ENCODE data around the gene ECI2.
"Not testable (repeated sequence)": the region's sequence is repeated elsewhere in the genome, so short reads cannot be mapped to it uniquely, and the experiment has no call there.

ECI2 gene

GRCh38 chr6:4139272-4139671 is 3.9 kb upstream of the ECI2 start:
- DNase-seq (ENCODE audit: extremely low read depth in 1 of 2, low read depth in 1 of 2) = no peak

- DNase-seq (ENCODE audit: extremely low read depth in 1 of 2, low read depth in 1 of 2) = no peak
Observed at GRCh38 chr6:4138186-4138585, 2.8 kb upstream of the ECI2 start.

- DNase-seq (ENCODE audit: extremely low read depth in 1 of 2, low read depth in 1 of 2) = no peak
Observed at GRCh38 chr6:4136354-4136831, 1.0 kb upstream of the ECI2 start.

GRCh38 chr6:4135665-4136353 is 434 bp upstream of the ECI2 start:
- peak; percentile 82 to 95 for DNase-seq (ENCODE audit: extremely low read depth in 1 of 2, low read depth in 1 of 2)

GRCh38 chr6:4133941-4134838 is 1.2 kb downstream of the ECI2 start:
- no peak for DNase-seq (ENCODE audit: extremely low read depth in 1 of 2, low read depth in 1 of 2)

- no peak for DNase-seq (ENCODE audit: extremely low read depth in 1 of 2, low read depth in 1 of 2)
Observed at GRCh38 chr6:4130357-4130987, 4.9 kb downstream of the ECI2 start.

GRCh38 chr6:4129446-4129845 is 5.9 kb downstream of the ECI2 start:
- DNase-seq (ENCODE audit: extremely low read depth in 1 of 2, low read depth in 1 of 2) = no peak

- no peak for DNase-seq (ENCODE audit: extremely low read depth in 1 of 2, low read depth in 1 of 2)
Observed at GRCh38 chr6:4128748-4129147, 6.6 kb downstream of the ECI2 start.

- DNase-seq (ENCODE audit: extremely low read depth in 1 of 2, low read depth in 1 of 2) = no peak
Observed at GRCh38 chr6:4128072-4128471, 7.3 kb downstream of the ECI2 start.

GRCh38 chr6:4125933-4126864 is 9.2 kb downstream of the ECI2 start:
- no peak for DNase-seq (ENCODE audit: extremely low read depth in 1 of 2, low read depth in 1 of 2)

- DNase-seq (ENCODE audit: extremely low read depth in 1 of 2, low read depth in 1 of 2) = no peak
Observed at GRCh38 chr6:4125500-4125899, 9.9 kb downstream of the ECI2 start.

- DNase-seq (ENCODE audit: extremely low read depth in 1 of 2, low read depth in 1 of 2) = no peak
Observed at GRCh38 chr6:4124351-4124750, 11.0 kb downstream of the ECI2 start.

GRCh38 chr6:4115741-4116140 is 19.6 kb downstream of the ECI2 start:
- DNase-seq (ENCODE audit: extremely low read depth in 1 of 2, low read depth in 1 of 2) = no peak

GRCh38 chr6:4114123-4114522 is 21.3 kb downstream of the ECI2 start:
- DNase-seq (ENCODE audit: extremely low read depth in 1 of 2, low read depth in 1 of 2) = no peak

GRCh38 chr6:4113649-4114048 is 21.7 kb downstream of the ECI2 start:
- no peak for DNase-seq (ENCODE audit: extremely low read depth in 1 of 2, low read depth in 1 of 2)

GRCh38 chr6:4112366-4112765 is 23.0 kb downstream of the ECI2 start:
- no peak for DNase-seq (ENCODE audit: extremely low read depth in 1 of 2, low read depth in 1 of 2)

GRCh38 chr6:4109363-4109815 is 26.0 kb downstream of the ECI2 start:
- not testable (repeated sequence) for DNase-seq (ENCODE audit: extremely low read depth in 1 of 2, low read depth in 1 of 2)

- no peak for DNase-seq (ENCODE audit: extremely low read depth in 1 of 2, low read depth in 1 of 2)
Observed at GRCh38 chr6:4108561-4109093, 26.7 kb downstream of the ECI2 start.

- DNase-seq (ENCODE audit: extremely low read depth in 1 of 2, low read depth in 1 of 2) = no peak
Observed at GRCh38 chr6:4107873-4108272, 27.5 kb downstream of the ECI2 start.

GRCh38 chr6:4105980-4106536 is 29.3 kb downstream of the ECI2 start:
- no peak for DNase-seq (ENCODE audit: extremely low read depth in 1 of 2, low read depth in 1 of 2)
